NT2/D1 (cell line): Measurements from ENCODE around the gene WWTR1.

Source experiments
- SUZ12 ChIP-seq: IDR thresholded peaks from 2 replicates; pipeline ENCODE4 v1.6.1; 2011; ENCODE audit not compliant: insufficient read length, insufficient read depth; ENCODE audit errors: extremely low read depth
- YY1 ChIP-seq: IDR thresholded peaks from 2 replicates; pipeline ENCODE4 v1.6.1; 2011; ENCODE audit not compliant: insufficient read length, insufficient read depth
- ZNF274 ChIP-seq: IDR thresholded peaks from 2 replicates; pipeline ENCODE4 v1.6.1; 2011; ENCODE audit warnings: mild to moderate bottlenecking, low read depth, low read length

GRCh38 chr3:149493315-149494021 is 164.4 kb downstream of the WWTR1 start:
- TF ChIP-seq YY1 (no peak), SUZ12 (no peak), ZNF274 (no peak)
